Epithelial cell of esophagus (primary cell): ENCODE measurements around the gene ITGA7.

ENCODE experiments used
- DNase-seq: peaks from one replicate; pipeline ENCODE4 v3.0.0; 2010; ENCODE audit warnings: low read depth
- H3K4me3 ChIP-seq: 2 replicates; pipeline ENCODE4 v1.5.1; 2011; ENCODE audit warnings: mild to moderate bottlenecking, low read length, control low read depth
- TF ChIP-seq, protein P1 (sequence below): IDR thresholded peaks from 2 replicates; pipeline ENCODE4 v1.5.1; 2011; ENCODE audit warnings: low read depth, mild to moderate bottlenecking, low read length, control low read depth, inconsistent platforms; ENCODE audit not compliant: insufficient read depth; ENCODE audit errors: missing control alignments

The ITGA7 gene

DNA sequence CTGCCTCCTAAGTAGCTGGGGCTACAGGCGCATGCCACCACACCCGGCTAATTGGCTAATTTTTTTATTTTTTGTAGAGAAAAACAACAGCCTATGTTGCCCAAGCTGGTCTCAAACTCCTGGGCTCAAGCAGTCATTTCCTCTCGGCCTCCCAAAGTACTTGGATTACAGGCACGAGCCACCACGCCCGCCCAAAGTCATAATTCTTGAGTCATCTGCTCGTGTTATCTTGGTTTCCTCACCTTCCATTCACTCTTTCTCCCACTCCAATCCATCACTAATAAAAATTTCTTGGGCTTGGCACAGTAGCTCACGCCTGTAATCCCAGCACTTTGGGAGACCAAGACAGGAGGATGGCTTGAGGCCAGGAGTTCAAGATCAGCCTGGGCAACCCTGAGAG, 32.0 kb downstream of the ITGA7 start:
- H3K4me3 ChIP-seq, result no peak overlapping the region
- TF ChIP-seq, protein P1, sequence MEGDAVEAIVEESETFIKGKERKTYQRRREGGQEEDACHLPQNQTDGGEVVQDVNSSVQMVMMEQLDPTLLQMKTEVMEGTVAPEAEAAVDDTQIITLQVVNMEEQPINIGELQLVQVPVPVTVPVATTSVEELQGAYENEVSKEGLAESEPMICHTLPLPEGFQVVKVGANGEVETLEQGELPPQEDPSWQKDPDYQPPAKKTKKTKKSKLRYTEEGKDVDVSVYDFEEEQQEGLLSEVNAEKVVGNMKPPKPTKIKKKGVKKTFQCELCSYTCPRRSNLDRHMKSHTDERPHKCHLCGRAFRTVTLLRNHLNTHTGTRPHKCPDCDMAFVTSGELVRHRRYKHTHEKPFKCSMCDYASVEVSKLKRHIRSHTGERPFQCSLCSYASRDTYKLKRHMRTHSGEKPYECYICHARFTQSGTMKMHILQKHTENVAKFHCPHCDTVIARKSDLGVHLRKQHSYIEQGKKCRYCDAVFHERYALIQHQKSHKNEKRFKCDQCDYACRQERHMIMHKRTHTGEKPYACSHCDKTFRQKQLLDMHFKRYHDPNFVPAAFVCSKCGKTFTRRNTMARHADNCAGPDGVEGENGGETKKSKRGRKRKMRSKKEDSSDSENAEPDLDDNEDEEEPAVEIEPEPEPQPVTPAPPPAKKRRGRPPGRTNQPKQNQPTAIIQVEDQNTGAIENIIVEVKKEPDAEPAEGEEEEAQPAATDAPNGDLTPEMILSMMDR, result no peak
- DNase-seq, result peak; percentile 22

DNA sequence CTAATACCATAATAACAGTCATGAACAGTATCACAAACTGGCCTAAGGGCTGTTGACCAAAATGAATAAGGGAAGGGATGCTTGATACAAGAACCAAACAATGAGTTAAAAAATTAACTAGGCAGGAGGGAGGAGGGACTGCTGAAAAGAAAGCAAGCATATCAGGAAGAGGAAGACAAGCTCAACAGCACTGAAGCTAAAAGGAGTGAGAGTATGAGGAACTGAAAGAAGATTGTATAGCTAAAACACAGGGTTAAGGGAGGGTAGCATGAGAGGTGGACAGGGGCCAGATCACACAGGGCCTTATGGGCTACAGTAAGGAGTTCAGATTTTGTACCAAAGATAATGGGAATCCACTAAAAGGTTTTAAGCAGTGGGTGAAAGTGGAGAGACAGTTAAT, 34.1 kb downstream of the ITGA7 start:
- TF ChIP-seq, protein P1, result no peak
- H3K4me3 ChIP-seq, result no peak overlapping the region
- DNase-seq, result no peak

DNA sequence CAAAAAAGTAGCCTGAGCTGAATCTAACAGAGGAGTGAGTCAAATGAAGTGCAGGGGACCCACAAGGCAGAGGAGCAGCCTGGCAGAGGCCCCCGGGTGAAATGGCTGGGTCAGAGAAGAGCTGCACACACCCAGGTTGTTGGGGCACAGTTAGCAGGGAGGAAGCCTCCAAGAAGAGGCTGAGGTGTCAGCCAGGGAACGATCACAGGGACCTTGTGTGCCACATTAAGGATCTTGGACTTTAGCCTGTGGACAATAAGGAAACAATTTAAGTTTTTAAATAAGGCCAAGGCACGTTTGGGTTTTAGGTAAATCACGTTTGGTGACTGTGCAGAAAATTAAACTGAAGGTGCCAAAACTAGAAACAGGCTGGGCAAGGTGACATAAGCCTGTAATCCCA, 36.0 kb downstream of the ITGA7 start:
- H3K4me3 ChIP-seq, result no peak overlapping the region
- TF ChIP-seq, protein P1, result no peak
- DNase-seq, result no peak

DNA sequence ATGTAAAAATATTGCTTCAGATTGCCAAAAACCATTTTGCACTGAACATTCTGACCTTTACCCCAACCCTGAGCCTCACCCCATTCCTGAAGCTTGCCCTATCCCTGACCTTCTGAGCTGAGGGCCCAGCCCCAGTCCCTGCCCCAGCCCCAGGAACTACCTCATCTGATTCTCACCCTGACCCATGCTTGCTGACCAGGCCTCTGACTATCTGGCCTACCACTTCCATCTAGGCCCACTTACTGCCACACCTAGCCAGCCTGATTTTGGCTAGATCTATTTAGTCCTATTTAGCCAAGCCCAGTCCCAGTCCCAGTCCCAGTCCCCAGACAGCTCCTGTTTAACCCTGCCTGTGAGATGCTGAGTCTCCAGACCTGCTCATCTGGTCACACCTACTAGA, 37.4 kb downstream of the ITGA7 start:
- no peak for DNase-seq
- TF ChIP-seq, protein P1, result no peak
- H3K4me3 ChIP-seq, result no peak overlapping the region

DNA sequence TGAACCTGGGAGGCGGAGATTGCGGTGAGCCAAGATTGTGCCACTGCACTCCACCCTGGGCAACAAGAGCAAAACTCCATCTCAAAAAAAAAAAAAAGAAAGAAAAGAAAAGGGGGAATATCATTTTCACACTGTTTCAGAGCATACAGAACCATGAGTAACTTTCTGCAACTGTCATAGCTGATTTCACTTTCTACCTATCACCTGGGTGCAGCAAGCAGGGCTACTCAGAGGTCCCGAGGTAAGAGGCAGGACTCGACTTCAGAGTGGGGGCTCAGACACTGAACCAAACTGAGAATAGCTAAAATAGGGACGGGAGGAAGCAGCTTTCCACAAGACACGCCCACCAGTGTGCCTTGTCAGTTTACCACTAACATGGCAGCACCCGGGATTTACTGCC, 41.2 kb downstream of the ITGA7 start:
- H3K4me3 ChIP-seq, result no peak overlapping the region
- TF ChIP-seq, protein P1, result no peak
- DNase-seq, result no peak

DNA sequence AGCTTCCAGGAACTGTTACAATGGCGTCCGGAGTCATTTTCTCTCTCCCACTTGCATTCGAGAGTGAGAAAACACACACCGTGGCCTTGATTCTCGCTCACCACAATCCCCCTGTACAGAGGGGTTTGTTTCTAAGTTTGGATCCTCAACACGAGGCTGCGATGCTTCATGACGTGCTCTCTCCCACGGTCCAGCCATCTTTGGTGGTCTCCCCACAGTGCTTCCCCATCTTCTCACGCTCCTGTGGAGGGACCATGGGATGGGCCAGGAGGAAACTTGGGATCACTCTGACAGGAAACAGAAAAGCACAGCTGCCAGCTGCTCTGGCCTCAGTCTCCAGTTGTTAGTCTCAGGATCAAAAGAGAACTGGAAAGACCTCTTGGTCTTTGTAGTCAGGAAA, 42.9 kb downstream of the ITGA7 start:
- DNase-seq, result no peak
- no peak overlapping the region for H3K4me3 ChIP-seq
- TF ChIP-seq, protein P1, result no peak

DNA sequence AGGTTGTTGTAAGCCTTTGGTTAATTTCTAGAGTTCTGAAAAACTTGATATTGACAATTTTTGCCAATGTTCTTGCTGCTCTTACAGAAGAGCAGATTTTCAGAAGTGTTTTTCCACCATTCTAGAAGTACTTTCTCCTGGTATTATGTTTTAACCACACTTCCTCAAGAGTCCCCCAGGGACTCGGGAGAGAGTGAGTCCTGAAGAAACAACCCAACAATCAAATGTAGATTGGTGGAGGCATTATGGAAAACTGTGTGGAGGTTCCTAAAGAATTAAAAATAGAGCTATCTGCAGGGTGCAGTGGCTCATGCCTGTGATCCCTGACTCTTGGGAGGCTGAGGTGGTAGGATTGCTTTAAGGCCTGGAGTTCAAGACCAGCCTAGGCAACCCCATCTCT, 44.3 kb downstream of the ITGA7 start:
- no peak for DNase-seq
- TF ChIP-seq, protein P1, result no peak
- no peak overlapping the region for H3K4me3 ChIP-seq
